HepG2 (cell line): ENCODE data around the gene TMEM190. TPM values are rescaled to one million over a fixed set of nuclear protein-coding genes. Genes with fewer than 3 reads are reported as not detected.

Source experiments
- ELF1 ChIP-seq: sonication (generic); formaldehyde crosslinking; IDR thresholded peaks from 2 replicates; pipeline ENCODE4 v1.4.0; 2020; ENCODE audit warnings: missing genetic modification reagents
- GABPA ChIP-seq, 2 experiments: IDR thresholded peaks; 2 replicates each; pipeline ENCODE4 v1.6.1; 2011 to 2016; ENCODE audit warnings: low read depth in 2 of 2, low read length in 1 of 2, missing biosample characterization in 1 of 2, missing genetic modification characterization in 1 of 2
- HBP1 ChIP-seq: IDR thresholded peaks from 2 replicates; pipeline ENCODE4 v1.6.1; 2016; ENCODE audit warnings: low read depth, control low read depth
- HDAC1 ChIP-seq: sonication (generic); formaldehyde crosslinking; IDR thresholded peaks from 2 replicates; pipeline ENCODE4 v1.5.1; 2020; ENCODE audit warnings: mild to moderate bottlenecking, missing genetic modification reagents
- HMGXB4 ChIP-seq, 2 experiments: sonication (generic) in 1 of 2; formaldehyde crosslinking in 1 of 2; IDR thresholded peaks; 2 replicates each; pipeline versions ENCODE4 v1.4.0 to v1.6.1; 2018 to 2020; ENCODE audit warnings: missing genetic modification reagents in 2 of 2, borderline replicate concordance in 1 of 2, low read depth in 1 of 2, mild to moderate bottlenecking in 1 of 2, missing biosample characterization in 1 of 2
- IRF2 ChIP-seq: IDR thresholded peaks from 2 replicates; pipeline ENCODE4 v1.6.1; 2018; ENCODE audit warnings: missing genetic modification reagents, missing compliant biosample characterization
- NRL ChIP-seq: sonication (generic); formaldehyde crosslinking; IDR thresholded peaks from 2 replicates; pipeline ENCODE4 v1.5.0; 2020; ENCODE audit warnings: missing genetic modification reagents, mild to moderate bottlenecking, moderate library complexity, borderline replicate concordance
- RBFOX2 ChIP-seq: fragments of 200-400 bp; formaldehyde crosslinking; IDR thresholded peaks from 2 replicates; pipeline ENCODE4 v1.6.1; 2017; ENCODE audit warnings: low read depth, mild to moderate bottlenecking, low read length
- RFXAP ChIP-seq: sonication (generic); formaldehyde crosslinking; IDR thresholded peaks from 2 replicates; pipeline ENCODE4 v1.4.0; 2020; ENCODE audit warnings: missing genetic modification reagents, borderline replicate concordance
- SIN3A ChIP-seq: IDR thresholded peaks from 2 replicates; pipeline ENCODE4 v1.6.1; 2011; ENCODE audit warnings: low read depth, mild to moderate bottlenecking, control low read depth, low read length, borderline replicate concordance
- SPEN ChIP-seq: sonication (generic); formaldehyde crosslinking; IDR thresholded peaks from 2 replicates; pipeline ENCODE4 v1.5.1; 2020; ENCODE audit warnings: low read depth, mild to moderate bottlenecking, missing genetic modification reagents
- YEATS2 ChIP-seq: sonication (generic); formaldehyde crosslinking; IDR thresholded peaks from 2 replicates; pipeline ENCODE4 v1.4.0; 2020; ENCODE audit warnings: missing genetic modification reagents, borderline replicate concordance
- ZBTB42 ChIP-seq: sonication (generic); formaldehyde crosslinking; IDR thresholded peaks from 2 replicates; pipeline ENCODE4 v1.5.0; 2020; ENCODE audit warnings: mild to moderate bottlenecking, missing genetic modification reagents
- ZGPAT ChIP-seq: IDR thresholded peaks from 2 replicates; pipeline ENCODE4 v1.6.1; 2016; ENCODE audit warnings: mild to moderate bottlenecking
- ZNF124 ChIP-seq: sonication (generic); formaldehyde crosslinking; IDR thresholded peaks from 2 replicates; pipeline ENCODE4 v1.4.0; 2020; ENCODE audit warnings: missing genetic modification reagents
- ZNF512 ChIP-seq: sonication (generic); formaldehyde crosslinking; IDR thresholded peaks from 2 replicates; pipeline ENCODE4 v1.4.0; 2020; ENCODE audit warnings: mild to moderate bottlenecking, missing genetic modification reagents
- ZNF639 ChIP-seq: conservative IDR thresholded peaks from 2 replicates; pipeline ENCODE4 v1.6.1; 2018; ENCODE audit warnings: missing genetic modification reagents
- ZNF773 ChIP-seq: sonication (generic); formaldehyde crosslinking; IDR thresholded peaks from 2 replicates; pipeline ENCODE4 v1.4.0; 2020; ENCODE audit warnings: missing genetic modification reagents, borderline replicate concordance
- ZNF784 ChIP-seq: sonication (generic); formaldehyde crosslinking; IDR thresholded peaks from 2 replicates; pipeline ENCODE4 v1.5.1; 2020; ENCODE audit warnings: missing genetic modification reagents, mild to moderate bottlenecking, borderline replicate concordance
- polyA plus RNA-seq, 8 experiments: library from polyadenylated mRNA; depleted of rRNA in 3 of 8; stranded (reverse) in 7 of 8; unstranded in 1 of 8; fragments of >200 nt; fragmentation: Illumina TruSeq in 4 of 8; extraction: Trizol in 4 of 8; gene quantifications; 2 replicates each; pipeline versions ENCODE4 v1.2.1 to v1.2.3, GENCODE V29; 2011 to 2016; ENCODE audit warnings: low read depth in 4 of 8, missing spikeins in 1 of 8, mixed read lengths in 1 of 8; ENCODE audit not compliant: insufficient read depth in 1 of 8
- total RNA-seq, 5 experiments: library from RNA; depleted of rRNA; stranded (reverse); fragments of >200 nt; fragmentation: Illumina TruSeq; extraction: Trizol; gene quantifications; 2 replicates each; pipeline ENCODE4 v1.2.3, GENCODE V29; 2016; ENCODE audit warnings: low read depth in 1 of 5

Gene TMEM190
- total and polyA plus RNA-seq, 2 of the 13 experiments (the other 11 are each of a cell fraction or from before 2014, with no cell fraction given), result 0.35 to 0.83 TPM

- TF ChIP-seq ZNF512, result peak; percentile 47; the same call in 1 of the 2 replicates
- peak; percentile 88; the same call in 1 of the 2 replicates for TF ChIP-seq HBP1
- 0 out of 2 replicates have a peak, but pooled peaks have one; percentile 54 for TF ChIP-seq ZNF124 (CRISPR knock-in tag)
- TF ChIP-seq ZNF784 (CRISPR knock-in tag), result peak; percentile 61; the same call in 1 of the 2 replicates
- peak; percentile 50; the same call in 1 of the 2 replicates for TF ChIP-seq ZBTB42 (CRISPR knock-in tag)
- TF ChIP-seq YEATS2, result peak; percentile 99
- peak; percentile 80 for TF ChIP-seq ELF1 (CRISPR knock-in tag)
- peak; percentile 87; the same call in 1 of the 2 replicates for TF ChIP-seq IRF2 (CRISPR knock-in tag)
- peak in 1 of 2 experiments; percentile 71; a peak in 2 of 4 replicates for TF ChIP-seq HMGXB4 (CRISPR knock-in tag; IDR thresholded peaks at IDR 0.05; ENCODE audit: borderline replicate concordance in 1 of 2, low read depth in 1 of 2)
- TF ChIP-seq RFXAP (CRISPR knock-in tag), result peak; percentile 32; the same call in 1 of the 2 replicates
- peak; percentile 95 for TF ChIP-seq GABPA (IDR thresholded peaks at IDR 0.05; ENCODE audit: low read depth, low read length)
- TF ChIP-seq GABPA (CRISPR knock-in tag; IDR thresholded peaks at IDR 0.05; ENCODE audit: low read depth), result peak; percentile 96
- TF ChIP-seq ZNF773 (CRISPR knock-in tag), result peak; percentile 83; the same call in 1 of the 2 replicates
- TF ChIP-seq ZGPAT (CRISPR knock-in tag), result peak; percentile 69; the same call in 1 of the 2 replicates
- TF ChIP-seq HDAC1 (CRISPR knock-in tag), result peak; percentile 85
- TF ChIP-seq SIN3A, result peak; percentile 88
- 0 out of 2 replicates have a peak, but pooled peaks have one; percentile 74 for TF ChIP-seq NRL (CRISPR knock-in tag)
- peak; percentile 92 for TF ChIP-seq SPEN (CRISPR knock-in tag)
- peak; percentile 60; the same call in 1 of the 2 replicates for TF ChIP-seq ZNF639 (CRISPR knock-in tag)
- TF ChIP-seq RBFOX2, result peak; percentile 97
These were observed 9.3 kb downstream of the TMEM190 start, which contains the start of gene RPL28 (continued) for GRCh38 chr19:55385724-55386492.
